Right lobe of liver (tissue), 4 donors: ENCODE results near the gene XNDC1N.

Source experiments
- POLR2A ChIP-seq: fragments of 450-650 bp; IDR thresholded peaks from one replicate; pipeline ENCODE4 v1.6.1; 2017; ENCODE audit warnings: antibody characterized with exemption, mild to moderate bottlenecking
- TF ChIP-seq, protein P1 (sequence below), 4 donors: fragments of 200-600 bp in 3 of 4; fragments of 450-650 bp in 1 of 4; IDR thresholded peaks; one replicate each; pipeline versions ENCODE4 v1.5.1 to v1.8.0; 2016 to 2022; ENCODE audit warnings: antibody characterized with exemption in 4 of 4, mild to moderate bottlenecking in 2 of 4
- donor health status: DM: no; HTN: no; CAD: no.
- donor health status: DM: no; HTN: no; CAD: no.
- donor health status: DM: no; HTN: yes; CAD: no.

DNA sequence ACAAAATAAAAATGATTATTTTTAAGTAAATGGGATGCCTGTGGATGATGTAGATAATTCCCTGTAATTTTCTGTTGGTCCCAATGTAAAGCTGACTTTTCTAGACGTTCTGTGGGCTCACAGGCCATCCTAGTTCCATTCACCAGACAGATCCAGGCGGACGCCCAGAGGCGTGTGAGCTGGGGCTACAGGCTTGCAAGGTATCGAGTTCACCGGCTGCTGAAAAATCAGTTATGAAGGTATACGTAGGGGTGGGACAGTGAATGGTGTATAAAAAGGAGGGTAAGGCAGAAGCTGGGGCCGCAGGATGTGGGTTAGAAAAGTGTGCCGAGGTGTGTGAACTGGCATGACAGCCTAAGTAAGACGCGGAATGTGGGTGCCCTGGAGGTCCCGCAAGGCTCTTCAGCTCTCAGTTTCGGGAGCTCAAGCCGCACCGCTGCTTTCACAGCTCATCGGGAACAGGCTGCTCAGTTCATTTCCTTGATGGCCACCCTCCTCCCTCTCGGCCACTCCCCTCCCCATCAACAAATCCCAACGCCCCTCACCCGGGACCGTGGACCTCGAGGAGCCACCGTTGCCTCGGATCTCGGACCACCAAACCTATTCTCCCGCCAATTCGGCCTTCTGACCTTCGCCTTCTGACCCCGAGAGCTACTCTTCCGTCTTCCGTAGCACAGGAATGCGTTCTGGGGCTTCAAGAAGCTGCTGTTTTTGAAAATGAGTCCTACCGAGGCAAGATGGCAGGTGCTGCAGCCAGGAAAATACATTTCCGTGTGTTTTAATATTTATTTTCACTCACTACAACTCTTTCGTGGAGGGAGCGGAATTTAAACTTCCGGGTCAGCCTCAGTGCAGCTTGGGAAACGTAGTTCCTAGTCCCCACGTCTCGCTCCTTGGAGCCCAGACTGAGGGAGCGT, at the start of gene XNDC1N:
- TF ChIP-seq POLR2A = no peak
- TF ChIP-seq, protein P1, sequence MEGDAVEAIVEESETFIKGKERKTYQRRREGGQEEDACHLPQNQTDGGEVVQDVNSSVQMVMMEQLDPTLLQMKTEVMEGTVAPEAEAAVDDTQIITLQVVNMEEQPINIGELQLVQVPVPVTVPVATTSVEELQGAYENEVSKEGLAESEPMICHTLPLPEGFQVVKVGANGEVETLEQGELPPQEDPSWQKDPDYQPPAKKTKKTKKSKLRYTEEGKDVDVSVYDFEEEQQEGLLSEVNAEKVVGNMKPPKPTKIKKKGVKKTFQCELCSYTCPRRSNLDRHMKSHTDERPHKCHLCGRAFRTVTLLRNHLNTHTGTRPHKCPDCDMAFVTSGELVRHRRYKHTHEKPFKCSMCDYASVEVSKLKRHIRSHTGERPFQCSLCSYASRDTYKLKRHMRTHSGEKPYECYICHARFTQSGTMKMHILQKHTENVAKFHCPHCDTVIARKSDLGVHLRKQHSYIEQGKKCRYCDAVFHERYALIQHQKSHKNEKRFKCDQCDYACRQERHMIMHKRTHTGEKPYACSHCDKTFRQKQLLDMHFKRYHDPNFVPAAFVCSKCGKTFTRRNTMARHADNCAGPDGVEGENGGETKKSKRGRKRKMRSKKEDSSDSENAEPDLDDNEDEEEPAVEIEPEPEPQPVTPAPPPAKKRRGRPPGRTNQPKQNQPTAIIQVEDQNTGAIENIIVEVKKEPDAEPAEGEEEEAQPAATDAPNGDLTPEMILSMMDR (IDR thresholded peaks at IDR 0.05) = no peak
